SK-N-SH (cell line): Measurements from ENCODE around the gene MUC5AC.

Experiments used
- CHD2 ChIP-seq: fragments of 150-350 bp; IDR thresholded peaks from 2 replicates; pipeline ENCODE4 v1.6.1; 2018; ENCODE audit warnings: low read length; ENCODE audit not compliant: partially characterized antibody
- EP300 ChIP-seq, 2 experiments: IDR thresholded peaks; 2 replicates each; pipeline versions ENCODE4 v1.4.0 to v1.6.1; 2012; ENCODE audit warnings: borderline replicate concordance in 1 of 2, low read depth in 1 of 2, low read length in 1 of 2
- JUND ChIP-seq: IDR thresholded peaks from 2 replicates; pipeline ENCODE4 v1.4.0; 2012
- POLR2AphosphoS5 ChIP-seq: IDR thresholded peaks from 2 replicates; pipeline ENCODE4 v1.6.1; 2012; ENCODE audit warnings: low read depth, low read length
- TAF1 ChIP-seq: IDR thresholded peaks from 2 replicates; pipeline ENCODE4 v1.6.1; 2012; ENCODE audit warnings: low read depth, mild to moderate bottlenecking, low read length, moderate library complexity, borderline replicate concordance
- TCF12 ChIP-seq: IDR thresholded peaks from 2 replicates; pipeline ENCODE4 v1.4.0; 2012
- TF ChIP-seq, protein P1 (sequence below): fragments of 200-600 bp; sonication (generic); IDR thresholded peaks from 2 replicates; pipeline ENCODE4 v1.6.1; 2017; ENCODE audit warnings: antibody characterized with exemption, mild to moderate bottlenecking, moderate library complexity
- TF ChIP-seq, protein P2 (sequence below): IDR thresholded peaks from 2 replicates; pipeline ENCODE4 v1.6.1; 2012; ENCODE audit warnings: mild to moderate bottlenecking, low read depth, low read length, moderate library complexity

DNA sequence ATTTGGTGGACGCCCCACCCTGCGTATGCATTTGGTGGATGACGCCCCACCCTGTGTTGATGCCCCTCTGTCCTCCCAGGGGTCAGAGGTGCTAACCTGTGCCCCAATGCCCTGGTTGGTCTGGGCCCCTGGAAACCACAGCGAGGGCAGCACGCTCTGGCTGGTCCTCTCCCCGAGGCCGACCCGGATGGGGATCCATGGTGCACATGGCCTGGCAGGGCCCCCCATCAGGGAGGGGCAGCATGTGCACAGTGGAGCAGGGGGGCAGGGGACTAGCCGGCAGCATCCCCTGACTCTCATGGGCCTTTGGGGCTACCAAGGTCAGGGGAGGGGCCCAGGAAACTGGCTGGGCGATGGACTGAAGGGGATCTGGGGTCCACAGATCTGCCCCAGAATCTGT is 7.6 kb upstream of the MUC5AC start:
- TF ChIP-seq, protein P1, sequence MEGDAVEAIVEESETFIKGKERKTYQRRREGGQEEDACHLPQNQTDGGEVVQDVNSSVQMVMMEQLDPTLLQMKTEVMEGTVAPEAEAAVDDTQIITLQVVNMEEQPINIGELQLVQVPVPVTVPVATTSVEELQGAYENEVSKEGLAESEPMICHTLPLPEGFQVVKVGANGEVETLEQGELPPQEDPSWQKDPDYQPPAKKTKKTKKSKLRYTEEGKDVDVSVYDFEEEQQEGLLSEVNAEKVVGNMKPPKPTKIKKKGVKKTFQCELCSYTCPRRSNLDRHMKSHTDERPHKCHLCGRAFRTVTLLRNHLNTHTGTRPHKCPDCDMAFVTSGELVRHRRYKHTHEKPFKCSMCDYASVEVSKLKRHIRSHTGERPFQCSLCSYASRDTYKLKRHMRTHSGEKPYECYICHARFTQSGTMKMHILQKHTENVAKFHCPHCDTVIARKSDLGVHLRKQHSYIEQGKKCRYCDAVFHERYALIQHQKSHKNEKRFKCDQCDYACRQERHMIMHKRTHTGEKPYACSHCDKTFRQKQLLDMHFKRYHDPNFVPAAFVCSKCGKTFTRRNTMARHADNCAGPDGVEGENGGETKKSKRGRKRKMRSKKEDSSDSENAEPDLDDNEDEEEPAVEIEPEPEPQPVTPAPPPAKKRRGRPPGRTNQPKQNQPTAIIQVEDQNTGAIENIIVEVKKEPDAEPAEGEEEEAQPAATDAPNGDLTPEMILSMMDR = no peak
- TF ChIP-seq CHD2 (no peak), TAF1 (no peak), EP300 (IDR thresholded peaks at IDR 0.05; ENCODE audit: borderline replicate concordance in 1 of 2, low read depth in 1 of 2, low read length in 1 of 2) (no peak), POLR2AphosphoS5 (no peak), TCF12 (no peak), JUND (no peak)
- TF ChIP-seq, protein P2, sequence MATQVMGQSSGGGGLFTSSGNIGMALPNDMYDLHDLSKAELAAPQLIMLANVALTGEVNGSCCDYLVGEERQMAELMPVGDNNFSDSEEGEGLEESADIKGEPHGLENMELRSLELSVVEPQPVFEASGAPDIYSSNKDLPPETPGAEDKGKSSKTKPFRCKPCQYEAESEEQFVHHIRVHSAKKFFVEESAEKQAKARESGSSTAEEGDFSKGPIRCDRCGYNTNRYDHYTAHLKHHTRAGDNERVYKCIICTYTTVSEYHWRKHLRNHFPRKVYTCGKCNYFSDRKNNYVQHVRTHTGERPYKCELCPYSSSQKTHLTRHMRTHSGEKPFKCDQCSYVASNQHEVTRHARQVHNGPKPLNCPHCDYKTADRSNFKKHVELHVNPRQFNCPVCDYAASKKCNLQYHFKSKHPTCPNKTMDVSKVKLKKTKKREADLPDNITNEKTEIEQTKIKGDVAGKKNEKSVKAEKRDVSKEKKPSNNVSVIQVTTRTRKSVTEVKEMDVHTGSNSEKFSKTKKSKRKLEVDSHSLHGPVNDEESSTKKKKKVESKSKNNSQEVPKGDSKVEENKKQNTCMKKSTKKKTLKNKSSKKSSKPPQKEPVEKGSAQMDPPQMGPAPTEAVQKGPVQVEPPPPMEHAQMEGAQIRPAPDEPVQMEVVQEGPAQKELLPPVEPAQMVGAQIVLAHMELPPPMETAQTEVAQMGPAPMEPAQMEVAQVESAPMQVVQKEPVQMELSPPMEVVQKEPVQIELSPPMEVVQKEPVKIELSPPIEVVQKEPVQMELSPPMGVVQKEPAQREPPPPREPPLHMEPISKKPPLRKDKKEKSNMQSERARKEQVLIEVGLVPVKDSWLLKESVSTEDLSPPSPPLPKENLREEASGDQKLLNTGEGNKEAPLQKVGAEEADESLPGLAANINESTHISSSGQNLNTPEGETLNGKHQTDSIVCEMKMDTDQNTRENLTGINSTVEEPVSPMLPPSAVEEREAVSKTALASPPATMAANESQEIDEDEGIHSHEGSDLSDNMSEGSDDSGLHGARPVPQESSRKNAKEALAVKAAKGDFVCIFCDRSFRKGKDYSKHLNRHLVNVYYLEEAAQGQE = no peak
